Measurements from ENCODE around the gene UMAD1.

UMAD1 gene

GRCh38 chr7:7862393-7862792 is 221.8 kb downstream of the UMAD1 start:
- DNase-seq (ENCODE audit: insufficient read length, low spot score) (no peak), FAIRE-seq (peak; percentile 11)
- no peak for TF ChIP-seq POLR2A (IDR thresholded peaks at IDR 0.05; ENCODE audit: low read depth, low read length)

DNA sequence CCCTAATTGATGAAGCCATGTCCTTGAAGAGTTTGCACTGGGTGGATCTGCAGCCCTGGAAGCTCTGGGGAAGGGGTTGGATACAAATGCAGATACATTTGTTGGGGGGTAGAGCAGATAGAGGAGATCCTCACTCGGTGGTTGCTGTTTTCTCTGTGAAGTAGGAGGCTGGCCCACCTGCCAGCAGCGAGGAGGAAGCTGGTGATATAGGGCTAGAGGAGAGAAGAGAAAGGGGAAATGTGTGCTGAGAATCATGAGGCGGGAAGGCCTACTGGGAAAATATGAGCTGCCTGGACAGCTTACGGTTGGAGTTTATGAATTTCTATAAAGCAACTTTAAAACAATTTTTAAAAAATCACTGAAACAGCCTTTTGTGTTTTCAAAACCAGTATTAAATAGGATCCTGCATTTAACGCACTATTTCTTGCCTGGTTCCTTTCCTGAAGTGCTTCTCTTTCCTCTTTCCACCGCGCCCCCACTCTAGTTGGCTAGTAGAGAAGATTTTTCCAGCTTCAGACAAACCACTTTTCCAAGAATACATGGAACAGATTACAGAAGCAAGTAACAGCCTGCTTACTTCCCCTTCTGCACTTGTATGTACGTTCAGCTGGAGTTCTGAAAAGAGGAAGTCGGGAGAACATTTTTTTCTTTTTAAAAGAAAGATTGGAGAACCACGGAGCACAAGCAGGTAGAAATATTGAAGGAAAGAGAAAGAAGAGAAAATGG is 227.5 kb downstream of the UMAD1 start:
- DNase-seq (ENCODE audit: insufficient read length, low spot score), result no peak
- FAIRE-seq, result no peak
- no peak for TF ChIP-seq POLR2A (IDR thresholded peaks at IDR 0.05; ENCODE audit: low read depth, low read length)

DNA sequence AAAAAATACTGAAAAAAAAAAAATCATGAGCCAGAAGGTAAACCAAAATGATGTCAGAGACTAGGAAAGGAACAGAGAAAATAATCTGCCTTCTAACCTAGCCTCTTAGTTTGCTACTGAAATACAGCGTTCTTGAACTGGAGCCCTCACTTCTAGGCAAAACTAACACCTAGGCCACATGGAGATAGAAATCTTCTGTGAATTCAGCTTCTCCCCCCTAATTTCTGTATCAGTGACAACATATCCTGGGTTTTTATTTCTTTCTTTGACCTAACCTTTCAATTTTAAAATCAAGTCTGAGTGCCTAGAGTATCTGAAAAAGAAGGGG is 228.0 kb downstream of the UMAD1 start:
- TF ChIP-seq POLR2A (IDR thresholded peaks at IDR 0.05; ENCODE audit: low read depth, low read length), result no peak
- DNase-seq (ENCODE audit: insufficient read length, low spot score) (no peak), FAIRE-seq (no peak)

DNA sequence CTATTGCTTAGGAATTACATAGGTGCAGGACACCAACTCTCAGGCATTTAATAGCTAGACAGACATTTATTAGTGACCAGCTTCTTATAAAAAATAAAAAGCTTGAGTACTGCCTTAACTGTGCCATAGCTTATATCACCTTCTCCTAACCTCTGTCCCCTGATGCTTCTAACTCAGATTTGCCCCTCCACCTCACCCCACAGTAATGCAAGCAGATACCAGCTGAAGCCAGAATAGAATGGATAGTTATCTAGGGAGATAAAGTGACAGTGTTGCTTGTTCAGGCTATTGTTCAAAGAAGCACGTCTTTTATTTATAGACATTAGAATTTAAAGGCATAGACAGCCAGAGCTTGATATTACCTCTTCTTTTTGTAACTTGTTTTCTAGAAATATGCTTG is 228.5 kb downstream of the UMAD1 start:
- no peak for TF ChIP-seq POLR2A (IDR thresholded peaks at IDR 0.05; ENCODE audit: low read depth, low read length)
- DNase-seq (ENCODE audit: insufficient read length, low spot score) (no peak), FAIRE-seq (no peak)

- FAIRE-seq (no peak), DNase-seq (ENCODE audit: insufficient read length, low spot score) (no peak)
- TF ChIP-seq POLR2A (IDR thresholded peaks at IDR 0.05; ENCODE audit: low read depth, low read length), result no peak
Observed at GRCh38 chr7:7869651-7870050, 229.1 kb downstream of the UMAD1 start.

DNA sequence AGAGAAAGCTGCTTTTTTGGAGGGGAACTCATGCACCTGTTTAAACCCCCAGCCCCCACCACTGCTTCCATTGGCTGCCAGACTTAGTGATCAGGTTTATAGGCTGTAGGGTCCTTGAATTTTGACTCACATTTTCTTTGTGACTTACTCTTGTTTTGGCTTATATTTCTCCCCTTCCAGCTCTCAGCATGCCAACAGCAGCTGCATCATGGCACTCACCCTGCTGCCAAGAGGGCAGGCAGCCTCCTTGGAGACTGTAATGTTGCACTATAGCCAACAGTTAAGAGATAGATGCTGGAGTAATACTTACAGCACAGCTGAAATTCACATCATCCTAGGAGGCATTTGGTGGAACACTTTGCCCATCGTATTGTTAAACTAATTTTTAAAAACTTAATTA is 230.0 kb downstream of the UMAD1 start:
- DNase-seq (ENCODE audit: insufficient read length, low spot score) (no peak), FAIRE-seq (no peak)

GRCh38 chr7:7876419-7876818 is 235.9 kb downstream of the UMAD1 start:
- no peak for DNase-seq (ENCODE audit: insufficient read length, low spot score)
- no peak for FAIRE-seq
- TF ChIP-seq POLR2A (IDR thresholded peaks at IDR 0.05; ENCODE audit: low read depth, low read length), result no peak

More for the DNA sequence above, 230.0 kb downstream of the UMAD1 start:
- no peak for TF ChIP-seq POLR2A (IDR thresholded peaks at IDR 0.05; ENCODE audit: low read depth, low read length)

DNA sequence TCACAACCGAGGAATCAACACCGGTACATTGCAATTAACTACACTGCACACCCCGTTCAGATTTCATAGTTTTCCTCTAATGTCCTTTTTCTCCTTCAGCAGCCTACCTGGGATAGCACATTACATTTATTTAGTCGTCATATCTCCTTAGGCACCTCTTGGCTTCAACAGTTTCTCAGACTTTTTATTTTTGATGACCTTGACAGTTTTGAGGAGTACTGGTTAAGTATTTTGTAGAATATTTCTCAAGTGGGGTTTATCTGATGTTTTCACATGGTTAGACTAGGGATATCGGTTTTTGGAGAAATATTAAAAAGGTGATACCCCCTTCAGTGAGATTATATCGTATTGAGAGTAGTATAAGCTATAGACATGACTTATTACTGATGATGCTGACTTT is 241.0 kb downstream of the UMAD1 start:
- no peak for TF ChIP-seq POLR2A (IDR thresholded peaks at IDR 0.05; ENCODE audit: low read depth, low read length)
- DNase-seq (ENCODE audit: insufficient read length, low spot score) (no peak), FAIRE-seq (peak; percentile 30)

- no peak for DNase-seq (ENCODE audit: insufficient read length, low spot score)
- TF ChIP-seq POLR2A (IDR thresholded peaks at IDR 0.05; ENCODE audit: low read depth, low read length), result no peak
Observed at GRCh38 chr7:7882888-7883287, 242.3 kb downstream of the UMAD1 start.

DNA sequence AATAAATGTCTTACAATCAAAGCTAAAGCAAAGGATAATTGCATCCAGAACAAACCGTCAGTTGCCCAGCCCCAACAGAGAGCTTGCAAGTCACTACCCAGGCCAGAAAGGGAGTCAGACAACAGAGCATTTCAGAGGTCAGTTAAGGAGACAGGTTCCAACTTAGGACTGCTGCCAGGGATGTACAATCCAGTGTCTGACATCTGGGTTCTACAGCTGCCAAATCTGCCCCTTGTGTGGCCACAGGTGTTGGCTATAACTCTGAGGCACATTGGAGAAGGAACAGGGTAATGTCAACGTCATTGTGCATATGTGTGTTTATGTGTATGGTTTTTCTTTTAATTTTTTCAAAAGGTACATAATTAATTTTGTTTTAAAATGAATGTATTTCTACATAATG is 242.8 kb downstream of the UMAD1 start:
- FAIRE-seq, result peak; percentile 11
- no peak for TF ChIP-seq POLR2A (IDR thresholded peaks at IDR 0.05; ENCODE audit: low read depth, low read length)
- no peak for DNase-seq (ENCODE audit: insufficient read length, low spot score)

More at GRCh38 chr7:7882888-7883287, 242.3 kb downstream of the UMAD1 start:
- peak; percentile 33 for FAIRE-seq

GRCh38 chr7:7884855-7885254 is 244.3 kb downstream of the UMAD1 start:
- peak; percentile 92 for FAIRE-seq
- no peak for TF ChIP-seq POLR2A (IDR thresholded peaks at IDR 0.05; ENCODE audit: low read depth, low read length)
- DNase-seq (ENCODE audit: insufficient read length, low spot score), result no peak

DNA sequence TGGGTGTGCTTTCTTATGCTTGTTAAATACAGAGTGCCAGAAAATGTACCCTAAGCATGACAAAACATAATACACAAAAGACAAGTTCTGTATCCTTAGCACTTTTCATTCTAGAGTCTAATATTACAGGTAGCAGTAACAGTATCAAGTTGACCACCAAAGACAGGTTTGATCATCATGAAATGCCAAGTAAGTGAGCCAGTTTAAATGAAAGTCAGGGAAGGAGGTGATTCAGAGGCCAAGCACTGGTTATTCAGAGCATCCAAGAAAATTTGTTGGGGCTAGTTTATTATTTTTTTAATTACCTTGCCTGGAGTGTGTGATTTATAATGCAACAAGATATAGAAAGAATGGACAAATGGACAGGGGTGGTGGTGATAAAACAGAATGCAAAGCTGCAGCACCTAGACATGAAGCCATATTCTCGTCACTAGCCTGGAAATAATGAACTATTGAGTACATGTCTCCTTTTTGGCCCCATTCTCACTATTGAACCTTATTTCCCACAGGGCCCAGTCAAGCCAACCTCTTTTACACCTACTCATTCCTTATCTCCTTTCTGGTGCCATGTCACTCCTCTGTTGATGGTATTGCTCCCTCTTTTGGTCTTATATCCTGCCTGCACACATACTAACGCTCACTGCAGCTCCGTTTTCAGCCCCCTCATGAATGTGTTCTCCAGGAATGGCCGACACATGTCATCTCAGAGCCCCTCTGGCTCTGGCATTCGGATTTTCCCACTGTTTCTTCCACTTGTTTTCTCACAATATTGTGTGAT is 249.4 kb downstream of the UMAD1 start:
- DNase-seq (ENCODE audit: insufficient read length, low spot score), result no peak
- peak; percentile 60 for FAIRE-seq
- TF ChIP-seq POLR2A (IDR thresholded peaks at IDR 0.05; ENCODE audit: low read depth, low read length), result no peak

- no peak for TF ChIP-seq POLR2A (IDR thresholded peaks at IDR 0.05; ENCODE audit: low read depth, low read length)
- DNase-seq (ENCODE audit: insufficient read length, low spot score) (no peak), FAIRE-seq (no peak)
Observed at GRCh38 chr7:7895004-7895650, 254.6 kb downstream of the UMAD1 start.

GRCh38 chr7:7895754-7896153 is 255.2 kb downstream of the UMAD1 start:
- no peak for DNase-seq (ENCODE audit: insufficient read length, low spot score)
- TF ChIP-seq POLR2A (IDR thresholded peaks at IDR 0.05; ENCODE audit: low read depth, low read length), result no peak
- FAIRE-seq, result no peak
